ENCODE data around the gene CACNA1B.
"Not testable (repeated sequence)": the region's sequence is repeated elsewhere in the genome, so short reads cannot be mapped to it uniquely, and the experiment has no call there.

DNA sequence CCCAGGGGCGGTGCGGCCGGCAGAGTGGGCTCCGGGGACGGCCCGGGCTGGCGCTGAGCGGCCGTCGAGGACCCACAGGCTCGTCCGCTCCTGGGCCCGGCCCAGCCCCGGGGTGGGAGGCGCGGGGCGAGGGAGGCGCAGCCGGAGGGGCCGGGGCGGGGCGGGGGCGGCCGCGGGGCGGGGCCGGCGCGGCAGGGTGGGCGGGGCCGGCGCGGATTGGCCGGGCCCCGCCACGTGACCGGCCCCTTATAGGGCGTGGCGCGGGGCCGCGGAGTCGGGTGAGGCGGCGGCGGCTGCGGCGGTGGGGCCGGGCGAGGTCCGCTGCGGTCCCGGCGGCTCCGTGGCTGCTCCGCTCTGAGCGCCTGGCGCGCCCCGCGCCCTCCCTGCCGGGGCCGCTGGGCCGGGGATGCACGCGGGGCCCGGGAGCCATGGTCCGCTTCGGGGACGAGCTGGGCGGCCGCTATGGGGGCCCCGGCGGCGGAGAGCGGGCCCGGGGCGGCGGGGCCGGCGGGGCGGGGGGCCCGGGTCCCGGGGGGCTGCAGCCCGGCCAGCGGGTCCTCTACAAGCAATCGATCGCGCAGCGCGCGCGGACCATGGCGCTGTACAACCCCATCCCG, at the start of gene CACNA1B:
- not testable (repeated sequence) for TF ChIP-seq CTCF (conservative IDR thresholded peaks at IDR 0.05 in 1 of 2, IDR thresholded peaks at IDR 0.05 in 1 of 2; ENCODE audit: low read depth in 1 of 2, low read length in 2 of 2); EZH2 (IDR thresholded peaks at IDR 0.05; ENCODE audit: low read length, missing control alignments)

Data from fibroblast of lung (primary cell).